ENCODE results near the gene HMCN2. TPM values are rescaled to one million over a fixed set of nuclear protein-coding genes. Genes with fewer than 3 reads are reported as not detected.

The HMCN2 gene
- total and polyA plus RNA-seq, 2 donors (not counting 3 experiments of a cell fraction or from before 2014, with no cell fraction given): 0.04 to 0.24 TPM

DNA sequence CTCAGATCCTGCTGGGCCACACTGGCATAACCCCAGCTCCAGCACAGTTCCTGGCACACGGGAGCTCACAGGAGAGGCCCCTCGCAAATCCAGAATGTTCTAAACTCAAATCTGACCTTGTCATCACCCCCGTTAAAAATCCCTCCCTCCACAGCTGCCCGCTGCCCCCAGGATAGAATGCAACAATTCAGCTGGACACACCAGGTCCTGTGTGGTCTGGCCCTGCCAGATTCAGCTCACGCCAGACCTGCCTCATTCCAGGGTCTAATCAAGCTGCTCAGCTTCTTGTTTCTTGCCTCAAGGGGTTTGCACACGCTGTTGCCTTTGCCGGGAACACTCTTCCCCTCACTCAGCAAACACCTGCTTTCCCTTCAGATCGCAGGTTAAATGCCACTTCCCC lies 134.2 kb downstream of the HMCN2 start:
- POLR2A ChIA-PET: no interaction called here
- BruUV-seq (replicated peaks): no TSS peak
- Histone ChIP-seq H3K9ac (replicated peaks; ENCODE audit: extremely low read depth, insufficient read depth, low read length) (no peak overlapping the region), H3K36me3 (ENCODE audit: control insufficient read depth in 2 of 2, extremely low read depth in 1 of 2, insufficient read depth in 2 of 2, low read length in 2 of 2) (no peaks in the 10 kb centered on the region), H3K79me2 (ENCODE audit: control insufficient read depth, insufficient read depth, low read length) (no peaks in the 10 kb centered on the region), H3K4me1 (ENCODE audit: control insufficient read depth, extremely low read depth, insufficient read depth, low read length) (no peaks in the 10 kb centered on the region), H4K20me1 (replicated peaks; ENCODE audit: control insufficient read depth, extremely low read depth, insufficient read depth, low read length) (no peaks in the 10 kb centered on the region), H3K9me1 (replicated peaks; ENCODE audit: control insufficient read depth, extremely low read depth, insufficient read depth, low read length) (no peaks in the 10 kb centered on the region), H3K27ac (ENCODE audit: insufficient read depth, low read depth, low read length) (no peak overlapping the region), H3K4me3 (replicated peaks in 1 of 3; ENCODE audit: insufficient read depth in 1 of 3, low read depth in 1 of 3, low read length in 3 of 3) (no peak overlapping the region), H3K27me3 (ENCODE audit: control insufficient read depth in 2 of 2, insufficient read depth in 2 of 2, low read length in 2 of 2) (no peaks in the 10 kb centered on the region), H3K9me3 (replicated peaks; ENCODE audit: control insufficient read depth, insufficient read depth, low read length) (no peaks in the 10 kb centered on the region), H3K4me2 (ENCODE audit: insufficient read depth, low read length) (no peak overlapping the region), H2AFZ (ENCODE audit: low read depth, low read length) (no peak overlapping the region)
- TF ChIP-seq FOS (IDR thresholded peaks at IDR 0.05; ENCODE audit: borderline replicate concordance, insufficient read depth, low read length): no peak
- TF ChIP-seq, protein P1, sequence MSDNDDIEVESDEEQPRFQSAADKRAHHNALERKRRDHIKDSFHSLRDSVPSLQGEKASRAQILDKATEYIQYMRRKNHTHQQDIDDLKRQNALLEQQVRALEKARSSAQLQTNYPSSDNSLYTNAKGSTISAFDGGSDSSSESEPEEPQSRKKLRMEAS (IDR thresholded peaks at IDR 0.05; ENCODE audit: insufficient read depth, insufficient read length): no peak
- TF ChIP-seq EZH2 (IDR thresholded peaks at IDR 0.05; ENCODE audit: borderline replicate concordance, low read depth, low read length, severe bottlenecking): no peak
- no peak for TF ChIP-seq JUN (IDR thresholded peaks at IDR 0.05; ENCODE audit: borderline replicate concordance, insufficient read depth, insufficient read length, low read depth)
- no peak for TF ChIP-seq POLR2A (IDR thresholded peaks at IDR 0.05; ENCODE audit: low read depth, low read length)
- TF ChIP-seq, protein P2, sequence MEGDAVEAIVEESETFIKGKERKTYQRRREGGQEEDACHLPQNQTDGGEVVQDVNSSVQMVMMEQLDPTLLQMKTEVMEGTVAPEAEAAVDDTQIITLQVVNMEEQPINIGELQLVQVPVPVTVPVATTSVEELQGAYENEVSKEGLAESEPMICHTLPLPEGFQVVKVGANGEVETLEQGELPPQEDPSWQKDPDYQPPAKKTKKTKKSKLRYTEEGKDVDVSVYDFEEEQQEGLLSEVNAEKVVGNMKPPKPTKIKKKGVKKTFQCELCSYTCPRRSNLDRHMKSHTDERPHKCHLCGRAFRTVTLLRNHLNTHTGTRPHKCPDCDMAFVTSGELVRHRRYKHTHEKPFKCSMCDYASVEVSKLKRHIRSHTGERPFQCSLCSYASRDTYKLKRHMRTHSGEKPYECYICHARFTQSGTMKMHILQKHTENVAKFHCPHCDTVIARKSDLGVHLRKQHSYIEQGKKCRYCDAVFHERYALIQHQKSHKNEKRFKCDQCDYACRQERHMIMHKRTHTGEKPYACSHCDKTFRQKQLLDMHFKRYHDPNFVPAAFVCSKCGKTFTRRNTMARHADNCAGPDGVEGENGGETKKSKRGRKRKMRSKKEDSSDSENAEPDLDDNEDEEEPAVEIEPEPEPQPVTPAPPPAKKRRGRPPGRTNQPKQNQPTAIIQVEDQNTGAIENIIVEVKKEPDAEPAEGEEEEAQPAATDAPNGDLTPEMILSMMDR (IDR thresholded peaks at IDR 0.05; ENCODE audit: extremely low read depth in 1 of 2, insufficient read depth in 1 of 2, low read depth in 1 of 2, low read length in 2 of 2): no peak
- TF ChIP-seq POLR2AphosphoS5 (IDR thresholded peaks at IDR 0.05; ENCODE audit: insufficient read depth, low read depth, low read length): no peak
- no peak for TF ChIP-seq GATA2 (IDR thresholded peaks at IDR 0.05; ENCODE audit: insufficient read depth, insufficient read length, low read depth, low read length)
- TF ChIP-seq MYC (IDR thresholded peaks at IDR 0.05; ENCODE audit: low read depth, low read length): no peak
- FAIRE-seq (no peak), DNase-seq (ENCODE audit: low read depth, low spot score) (no peak)
- intact Hi-C loops (cut with micrococcal nuclease) (no loop called here), dilution Hi-C loops (cut with MboI; ENCODE audit: extremely low pct_ligation_motif_present, low sequenced_read_pairs) (no loop called here)
- CTCF ChIA-PET: interaction anchor here (2.0 kb wide), 1 partner anchor 11 kb away, joined by 4 read pairs; no protein-coding TSS in a partner anchor
